Brain microvascular endothelial cell (primary cell): Measurements from ENCODE around the gene SMYD5.

Experiments used
- DNase-seq: peaks from one replicate; pipeline ENCODE4 v3.0.0-alpha.2; 2020
- H3K27ac ChIP-seq: fragments of 250-450 bp; sonication (Bioruptor Pico); 2 replicates; pipeline ENCODE4 v1.5.1; 2020; ENCODE audit warnings: mild to moderate bottlenecking, moderate library complexity
- H3K27me3 ChIP-seq: fragments of 250-450 bp; sonication (Bioruptor Pico); replicated peaks from 2 replicates; pipeline ENCODE4 v1.5.1; 2020; ENCODE audit warnings: mild to moderate bottlenecking
- H3K36me3 ChIP-seq: fragments of 250-450 bp; sonication (Bioruptor Pico); replicated peaks from 2 replicates; pipeline ENCODE4 v1.5.1; 2020; ENCODE audit warnings: mild to moderate bottlenecking
- H3K4me3 ChIP-seq: 2 replicates; pipeline ENCODE4 v1.5.1; 2011; ENCODE audit warnings: low read depth, mild to moderate bottlenecking, control low read depth, low read length, moderate library complexity
- CTCF ChIP-seq: IDR thresholded peaks from 2 replicates; pipeline ENCODE4 v1.5.1; 2011; ENCODE audit warnings: low read depth, mild to moderate bottlenecking, moderate library complexity, low read length, control low read depth, inconsistent platforms; ENCODE audit errors: missing control alignments
- in situ Hi-C: cut with HindIII; loops from 2 replicates; pipeline ENCODE4 v1.10.0; 2017; ENCODE audit warnings: low sequenced_read_pairs, low pct_ligation_motif_present

The SMYD5 gene

GRCh38 chr2:73174941-73175662 is 38.9 kb upstream of the SMYD5 start:
- Histone ChIP-seq H3K36me3 (no peaks in the 10 kb centered on the region), H3K27me3 (peaks cover 9% of the 10 kb centered on the region), H3K27ac (no peak overlapping the region), H3K4me3 (peak overlapping the region; percentile 35)
- no peak for TF ChIP-seq CTCF
- DNase-seq = no peak
- in situ Hi-C loops = no loop called here

- in situ Hi-C loops = no loop called here
- H3K27me3 ChIP-seq = peaks cover 12% of the 10 kb centered on the region
Observed at GRCh38 chr2:73175663-73176204, 38.3 kb upstream of the SMYD5 start.

GRCh38 chr2:73176205-73176880 is 37.7 kb upstream of the SMYD5 start:
- Histone ChIP-seq H3K36me3 (no peaks in the 10 kb centered on the region), H3K4me3 (peak overlapping the region; percentile 42), H3K27ac (no peak overlapping the region), H3K27me3 (peaks cover 12% of the 10 kb centered on the region)
- in situ Hi-C loops = no loop called here
- TF ChIP-seq CTCF = no peak
- no peak for DNase-seq

More at GRCh38 chr2:73175663-73176204, 38.3 kb upstream of the SMYD5 start:
- TF ChIP-seq CTCF = no peak
- Histone ChIP-seq H3K27ac (no peak overlapping the region), H3K4me3 (peak overlapping the region; percentile 42), H3K36me3 (no peaks in the 10 kb centered on the region)
- peak; percentile 56 for DNase-seq

- peak; percentile 86 for TF ChIP-seq CTCF
- peak; percentile 76 for DNase-seq
- H3K36me3 ChIP-seq = no peaks in the 10 kb centered on the region
- H3K27ac ChIP-seq = no peak overlapping the region
- peak overlapping the region; percentile 61 for H3K4me3 ChIP-seq
- in situ Hi-C loops = no loop called here
- peaks cover 12% of the 10 kb centered on the region for H3K27me3 ChIP-seq
Observed at GRCh38 chr2:73176881-73177644, 37.0 kb upstream of the SMYD5 start.

- Histone ChIP-seq H3K4me3 (no peak overlapping the region), H3K27ac (no peak overlapping the region), H3K36me3 (no peaks in the 10 kb centered on the region), H3K27me3 (peaks cover 12% of the 10 kb centered on the region)
- no peak for TF ChIP-seq CTCF
- in situ Hi-C loops = no loop called here
- DNase-seq = no peak
Observed at GRCh38 chr2:73177645-73178255, 36.3 kb upstream of the SMYD5 start.
